Measurements from ENCODE around the gene ST3GAL3. TPM values are rescaled to one million over a fixed set of nuclear protein-coding genes. Genes with fewer than 3 reads are reported as not detected.

Gene ST3GAL3
- total and polyA plus RNA-seq, 2 of the 13 experiments (the other 11 are each of a cell fraction or from before 2014, with no cell fraction given) = 5.1 to 8.1 TPM

DNA sequence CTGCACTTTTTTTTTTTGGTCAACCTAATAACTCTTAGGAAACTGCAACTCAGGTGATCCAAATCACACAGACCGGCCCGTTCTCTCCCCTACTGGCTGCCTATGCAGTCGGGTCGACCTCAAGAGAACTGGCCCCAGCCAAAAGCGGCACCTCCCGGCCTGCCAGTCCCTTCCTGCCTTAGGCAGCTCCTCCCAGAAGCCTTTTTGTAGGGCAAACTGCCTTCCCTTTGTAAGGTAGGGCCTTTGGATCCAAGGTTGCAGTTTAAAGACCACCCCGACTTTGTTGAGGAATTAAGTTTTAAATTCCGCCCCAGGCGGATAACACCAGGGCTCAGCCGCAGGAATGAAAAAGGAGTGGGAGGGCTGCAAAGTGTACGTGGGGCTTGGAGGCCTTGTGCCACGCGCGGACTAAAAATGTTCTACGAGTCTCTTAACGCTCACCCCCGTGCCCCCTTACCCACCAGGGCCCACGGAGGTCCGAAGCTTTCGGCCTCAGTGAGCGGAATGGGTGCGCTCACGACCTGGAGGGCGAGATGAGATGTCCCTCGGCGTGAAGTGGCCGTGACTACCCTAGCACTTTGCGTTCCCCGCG lies 642 bp upstream of the ST3GAL3 start (continued):
- TF ChIP-seq REXO4 (CRISPR knock-in tag; IDR thresholded peaks at IDR 0.05; ENCODE audit: borderline replicate concordance) = peak; percentile 47
- no peak for TF ChIP-seq ZBTB1 (CRISPR knock-in tag; IDR thresholded peaks at IDR 0.05; ENCODE audit: borderline replicate concordance)
- TF ChIP-seq NFE2L2 (IDR thresholded peaks at IDR 0.05; ENCODE audit: low read length) = no peak
- TF ChIP-seq ZFP37 (CRISPR knock-in tag; IDR thresholded peaks at IDR 0.05; ENCODE audit: borderline replicate concordance) = no peak
- no peak for TF ChIP-seq CENPT (CRISPR knock-in tag; IDR thresholded peaks at IDR 0.05; ENCODE audit: low read depth)
- no peak for TF ChIP-seq HDAC1 (CRISPR knock-in tag; IDR thresholded peaks at IDR 0.05)
- no peak for TF ChIP-seq NPAS2 (CRISPR knock-in tag; IDR thresholded peaks at IDR 0.05; ENCODE audit: borderline replicate concordance)
- TF ChIP-seq GATAD2A (CRISPR knock-in tag; IDR thresholded peaks at IDR 0.05) = no peak
- TF ChIP-seq, protein P1, sequence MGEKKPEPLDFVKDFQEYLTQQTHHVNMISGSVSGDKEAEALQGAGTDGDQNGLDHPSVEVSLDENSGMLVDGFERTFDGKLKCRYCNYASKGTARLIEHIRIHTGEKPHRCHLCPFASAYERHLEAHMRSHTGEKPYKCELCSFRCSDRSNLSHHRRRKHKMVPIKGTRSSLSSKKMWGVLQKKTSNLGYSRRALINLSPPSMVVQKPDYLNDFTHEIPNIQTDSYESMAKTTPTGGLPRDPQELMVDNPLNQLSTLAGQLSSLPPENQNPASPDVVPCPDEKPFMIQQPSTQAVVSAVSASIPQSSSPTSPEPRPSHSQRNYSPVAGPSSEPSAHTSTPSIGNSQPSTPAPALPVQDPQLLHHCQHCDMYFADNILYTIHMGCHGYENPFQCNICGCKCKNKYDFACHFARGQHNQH (CRISPR knock-in tag; IDR thresholded peaks at IDR 0.05) = no peak
- no peak for TF ChIP-seq SP2 (CRISPR knock-in tag; IDR thresholded peaks at IDR 0.05)
- peak; percentile 5; the same call in 1 of the 2 replicates for TF ChIP-seq ZNF761 (CRISPR knock-in tag; conservative IDR thresholded peaks at IDR 0.05)
- TF ChIP-seq ZSCAN22 (CRISPR knock-in tag; IDR thresholded peaks at IDR 0.05) = no peak
- no peak for TF ChIP-seq TCF12 (IDR thresholded peaks at IDR 0.05)
- TF ChIP-seq TCF12 (CRISPR knock-in tag; IDR thresholded peaks at IDR 0.05) = no peak
- TF ChIP-seq, protein P2, sequence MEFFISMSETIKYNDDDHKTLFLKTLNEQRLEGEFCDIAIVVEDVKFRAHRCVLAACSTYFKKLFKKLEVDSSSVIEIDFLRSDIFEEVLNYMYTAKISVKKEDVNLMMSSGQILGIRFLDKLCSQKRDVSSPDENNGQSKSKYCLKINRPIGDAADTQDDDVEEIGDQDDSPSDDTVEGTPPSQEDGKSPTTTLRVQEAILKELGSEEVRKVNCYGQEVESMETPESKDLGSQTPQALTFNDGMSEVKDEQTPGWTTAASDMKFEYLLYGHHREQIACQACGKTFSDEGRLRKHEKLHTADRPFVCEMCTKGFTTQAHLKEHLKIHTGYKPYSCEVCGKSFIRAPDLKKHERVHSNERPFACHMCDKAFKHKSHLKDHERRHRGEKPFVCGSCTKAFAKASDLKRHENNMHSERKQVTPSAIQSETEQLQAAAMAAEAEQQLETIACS (CRISPR knock-in tag; IDR thresholded peaks at IDR 0.05) = no peak
- TF ChIP-seq ZNF749 (CRISPR knock-in tag; IDR thresholded peaks at IDR 0.05; ENCODE audit: borderline replicate concordance) = no peak
- no peak for TF ChIP-seq CREM (IDR thresholded peaks at IDR 0.05)
- TF ChIP-seq CREM (CRISPR knock-in tag; IDR thresholded peaks at IDR 0.05) = no peak
- TF ChIP-seq, protein P3, sequence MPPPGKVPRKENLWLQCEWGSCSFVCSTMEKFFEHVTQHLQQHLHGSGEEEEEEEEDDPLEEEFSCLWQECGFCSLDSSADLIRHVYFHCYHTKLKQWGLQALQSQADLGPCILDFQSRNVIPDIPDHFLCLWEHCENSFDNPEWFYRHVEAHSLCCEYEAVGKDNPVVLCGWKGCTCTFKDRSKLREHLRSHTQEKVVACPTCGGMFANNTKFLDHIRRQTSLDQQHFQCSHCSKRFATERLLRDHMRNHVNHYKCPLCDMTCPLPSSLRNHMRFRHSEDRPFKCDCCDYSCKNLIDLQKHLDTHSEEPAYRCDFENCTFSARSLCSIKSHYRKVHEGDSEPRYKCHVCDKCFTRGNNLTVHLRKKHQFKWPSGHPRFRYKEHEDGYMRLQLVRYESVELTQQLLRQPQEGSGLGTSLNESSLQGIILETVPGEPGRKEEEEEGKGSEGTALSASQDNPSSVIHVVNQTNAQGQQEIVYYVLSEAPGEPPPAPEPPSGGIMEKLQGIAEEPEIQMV (CRISPR knock-in tag; IDR thresholded peaks at IDR 0.05; ENCODE audit: low read depth) = no peak
- no peak for TF ChIP-seq NFYB (CRISPR knock-in tag; IDR thresholded peaks at IDR 0.05)
- no peak for TF ChIP-seq ZNF343 (CRISPR knock-in tag; IDR thresholded peaks at IDR 0.05)
- TF ChIP-seq, protein P4, sequence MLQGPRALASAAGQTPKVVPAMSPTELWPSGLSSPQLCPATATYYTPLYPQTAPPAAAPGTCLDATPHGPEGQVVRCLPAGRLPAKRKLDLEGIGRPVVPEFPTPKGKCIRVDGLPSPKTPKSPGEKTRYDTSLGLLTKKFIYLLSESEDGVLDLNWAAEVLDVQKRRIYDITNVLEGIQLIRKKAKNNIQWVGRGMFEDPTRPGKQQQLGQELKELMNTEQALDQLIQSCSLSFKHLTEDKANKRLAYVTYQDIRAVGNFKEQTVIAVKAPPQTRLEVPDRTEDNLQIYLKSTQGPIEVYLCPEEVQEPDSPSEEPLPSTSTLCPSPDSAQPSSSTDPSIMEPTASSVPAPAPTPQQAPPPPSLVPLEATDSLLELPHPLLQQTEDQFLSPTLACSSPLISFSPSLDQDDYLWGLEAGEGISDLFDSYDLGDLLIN (CRISPR knock-in tag; IDR thresholded peaks at IDR 0.05; ENCODE audit: borderline replicate concordance) = no peak
- TF ChIP-seq SMAD3 (CRISPR knock-in tag; IDR thresholded peaks at IDR 0.05) = no peak
- TF ChIP-seq, protein P5, sequence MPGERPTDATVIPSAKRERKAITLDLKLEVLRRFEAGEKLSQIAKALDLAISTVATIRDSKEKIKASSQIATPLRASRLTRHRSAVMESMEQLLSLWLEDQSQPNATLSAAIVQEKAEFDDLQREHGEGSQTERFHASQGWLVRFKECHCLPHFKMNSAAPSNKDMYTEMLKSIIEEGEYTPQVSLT (CRISPR knock-in tag; IDR thresholded peaks at IDR 0.05; ENCODE audit: borderline replicate concordance, low read depth) = no peak
- no peak for TF ChIP-seq ZNF720 (CRISPR knock-in tag; IDR thresholded peaks at IDR 0.05)
- no peak for TF ChIP-seq RAD21 (CRISPR knock-in tag; IDR thresholded peaks at IDR 0.05)
- peak; percentile 94; the same call in 1 of the 2 replicates for TF ChIP-seq CC2D1A (CRISPR knock-in tag; IDR thresholded peaks at IDR 0.05)

Measured in HepG2 (cell line).